ENCODE results near the gene HS3ST4. TPM values are rescaled to one million over a fixed set of nuclear protein-coding genes. Genes with fewer than 3 reads are reported as not detected.

HS3ST4 gene
- polyA plus RNA-seq, 1 donor (not counting 4 experiments of a cell fraction or from before 2014, with no cell fraction given), result not detected

GRCh38 chr16:25735645-25736044 is 43.9 kb downstream of the HS3ST4 start:
- peaks cover 4% of the 10 kb centered on the region for H3K9me3 ChIP-seq (ENCODE audit: control insufficient read depth, low read depth, low read length)
- no peak for TF ChIP-seq CTCF (optimal IDR thresholded peaks at IDR 0.05 in 1 of 3, IDR thresholded peaks at IDR 0.05 in 1 of 3, conservative IDR thresholded peaks at IDR 0.05 in 1 of 3; ENCODE audit: extremely low read depth in 1 of 3, insufficient read depth in 2 of 3, low read length in 3 of 3)
- TF ChIP-seq EZH2 (IDR thresholded peaks at IDR 0.05; ENCODE audit: low read length), result no peak

GRCh38 chr16:25747160-25747758 is 55.5 kb downstream of the HS3ST4 start:
- H3K9me3 ChIP-seq (ENCODE audit: control insufficient read depth, low read depth, low read length), result no peaks in the 10 kb centered on the region
- no peaks in the 10 kb centered on the region for H3K27me3 ChIP-seq (ENCODE audit: control insufficient read depth, extremely low read depth, insufficient read depth, low read length)
- DNase-seq (ENCODE audit: low read depth, low spot score) (no peak), FAIRE-seq (no peak)
- H4K20me1 ChIP-seq (ENCODE audit: control insufficient read depth, extremely low read depth, insufficient read depth, low read length), result no peaks in the 10 kb centered on the region
- no peak for TF ChIP-seq EZH2 (IDR thresholded peaks at IDR 0.05; ENCODE audit: low read length)
- TF ChIP-seq CTCF (optimal IDR thresholded peaks at IDR 0.05 in 1 of 3, IDR thresholded peaks at IDR 0.05 in 1 of 3, conservative IDR thresholded peaks at IDR 0.05 in 1 of 3; ENCODE audit: extremely low read depth in 1 of 3, insufficient read depth in 2 of 3, low read length in 3 of 3), result no peak
- H3K27ac ChIP-seq (ENCODE audit: control insufficient read depth, insufficient read depth, low read length), result no peak overlapping the region
- H3K4me1 ChIP-seq (ENCODE audit: control insufficient read depth, extremely low read depth, insufficient read depth, low read length), result no peaks in the 10 kb centered on the region
- no peak overlapping the region for H3K4me3 ChIP-seq (ENCODE audit: control insufficient read depth in 2 of 3, extremely low read depth in 1 of 3, insufficient read depth in 2 of 3, low read depth in 1 of 3, low read length in 3 of 3)
- H3K9ac ChIP-seq (ENCODE audit: control insufficient read depth, extremely low read depth, insufficient read depth, low read length), result no peak overlapping the region
- H2AFZ ChIP-seq (ENCODE audit: control insufficient read depth, low read length), result no peak overlapping the region
- no peaks in the 10 kb centered on the region for H3K79me2 ChIP-seq (ENCODE audit: control insufficient read depth, insufficient read depth, low read length)
- dilution Hi-C loops (cut with MboI; ENCODE audit: extremely low pct_ligation_motif_present, low sequenced_read_pairs), result no loop called here
- no peaks in the 10 kb centered on the region for H3K9me1 ChIP-seq (ENCODE audit: control insufficient read depth, extremely low read depth, insufficient read depth, low read length)
- no peaks in the 10 kb centered on the region for H3K36me3 ChIP-seq (ENCODE audit: control insufficient read depth in 2 of 2, extremely low read depth in 1 of 2, insufficient read depth in 2 of 2, low read length in 2 of 2)
- no peak overlapping the region for H3K4me2 ChIP-seq (ENCODE audit: control insufficient read depth, extremely low read depth, insufficient read depth, low read depth, low read length)

More at GRCh38 chr16:25735645-25736044, 43.9 kb downstream of the HS3ST4 start:
- dilution Hi-C loops (cut with MboI; ENCODE audit: extremely low pct_ligation_motif_present, low sequenced_read_pairs), result no loop called here
- Histone ChIP-seq H3K27ac (ENCODE audit: control insufficient read depth, insufficient read depth, low read length) (no peak overlapping the region), H4K20me1 (ENCODE audit: control insufficient read depth, extremely low read depth, insufficient read depth, low read length) (no peaks in the 10 kb centered on the region), H3K9ac (ENCODE audit: control insufficient read depth, extremely low read depth, insufficient read depth, low read length) (no peak overlapping the region), H3K4me2 (ENCODE audit: control insufficient read depth, extremely low read depth, insufficient read depth, low read depth, low read length) (no peak overlapping the region), H3K9me1 (ENCODE audit: control insufficient read depth, extremely low read depth, insufficient read depth, low read length) (no peaks in the 10 kb centered on the region), H3K79me2 (ENCODE audit: control insufficient read depth, insufficient read depth, low read length) (no peaks in the 10 kb centered on the region), H3K4me1 (ENCODE audit: control insufficient read depth, extremely low read depth, insufficient read depth, low read length) (no peaks in the 10 kb centered on the region), H3K27me3 (ENCODE audit: control insufficient read depth, extremely low read depth, insufficient read depth, low read length) (no peaks in the 10 kb centered on the region), H3K36me3 (ENCODE audit: control insufficient read depth in 2 of 2, extremely low read depth in 1 of 2, insufficient read depth in 2 of 2, low read length in 2 of 2) (no peaks in the 10 kb centered on the region), H2AFZ (ENCODE audit: control insufficient read depth, low read length) (no peak overlapping the region), H3K4me3 (ENCODE audit: control insufficient read depth in 2 of 3, extremely low read depth in 1 of 3, insufficient read depth in 2 of 3, low read depth in 1 of 3, low read length in 3 of 3) (no peak overlapping the region)
- FAIRE-seq (no peak), DNase-seq (ENCODE audit: low read depth, low spot score) (no peak)
